Breast epithelium (tissue), 3 donors: Measurements from ENCODE around the gene PDP2.

ENCODE experiments used
- CTCF ChIP-seq, 3 donors: fragments of 450-650 bp; IDR thresholded peaks; one replicate each; pipeline ENCODE4 v1.5.1; 2016 to 2017; ENCODE audit warnings: antibody characterized with exemption in 3 of 3, mild to moderate bottlenecking in 3 of 3, moderate library complexity in 3 of 3
- POLR2A ChIP-seq: fragments of 450-650 bp; IDR thresholded peaks from one replicate; pipeline ENCODE4 v1.6.1; 2016; ENCODE audit warnings: antibody characterized with exemption, mild to moderate bottlenecking, moderate library complexity
- POLR2AphosphoS5 ChIP-seq, 3 donors: sonication (generic); formaldehyde crosslinking; IDR thresholded peaks; one replicate each; pipeline ENCODE4 v1.6.1; 2017; ENCODE audit warnings: antibody characterized with exemption in 3 of 3

DNA sequence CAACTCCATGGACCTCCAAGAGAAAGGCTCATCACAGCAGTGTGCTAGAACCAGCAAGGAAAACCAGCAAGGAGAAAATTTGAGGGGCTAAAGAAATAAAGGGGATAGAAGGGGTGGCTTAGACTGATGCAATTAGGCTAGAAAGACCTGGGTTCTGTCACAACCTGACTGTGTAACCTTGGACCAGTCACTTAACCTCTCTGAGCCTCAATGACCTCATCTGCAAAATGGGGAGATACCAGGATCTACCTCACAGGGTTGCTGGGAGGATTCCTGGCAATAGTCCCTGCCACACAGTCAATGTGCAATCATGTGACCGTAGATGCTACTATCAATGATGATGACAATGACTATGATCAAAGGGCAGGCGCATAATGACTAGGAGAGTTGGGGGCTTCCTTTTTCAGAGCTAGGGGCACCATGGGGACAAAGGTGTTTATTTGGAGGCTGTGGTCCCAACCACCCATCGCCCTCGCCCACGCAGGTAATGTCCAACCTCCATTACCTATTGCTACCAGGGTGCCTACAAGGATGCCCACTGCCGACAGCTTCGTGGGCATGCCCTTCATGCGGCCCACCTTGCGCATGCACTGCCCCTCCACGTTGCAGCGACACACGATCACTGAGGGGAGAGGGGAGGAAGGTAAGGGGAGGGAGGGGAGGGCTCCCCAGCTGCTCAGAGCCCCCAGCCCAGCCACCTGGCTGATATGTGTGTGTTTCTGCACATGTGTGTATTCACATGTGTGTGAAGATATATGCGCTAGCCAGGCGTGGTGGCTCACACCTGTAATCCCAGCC lies 28.6 kb downstream of the PDP2 start:
- TF ChIP-seq POLR2A, result no peak
- TF ChIP-seq CTCF (IDR thresholded peaks at IDR 0.05), result no peak
- TF ChIP-seq POLR2AphosphoS5 (IDR thresholded peaks at IDR 0.05), result no peak
